NOMO-1 (cell line): ENCODE measurements around the gene DKKL1.

ENCODE experiments used
- DNase-seq, 2 experiments: peaks; one replicate each; lab custom pipeline; 2025; ENCODE audit not compliant: unreplicated experiment in 2 of 2; lab: John Stamatoyannopoulos, UW

Gene DKKL1

GRCh38 chr19:49391581-49392399, 28.1 kb downstream of the DKKL1 start:
- DNase-seq: peak; percentile 37 to 61

GRCh38 chr19:49393881-49394280, 30.2 kb downstream of the DKKL1 start:
- no peak for DNase-seq

GRCh38 chr19:49395581-49396407, 32.1 kb downstream of the DKKL1 start:
- DNase-seq: peak in 1 of 2 experiments; percentile 5

- no peak for DNase-seq
Measured at GRCh38 chr19:49396738-49397505, 33.2 kb downstream of the DKKL1 start.

GRCh38 chr19:49398001-49398615, 34.4 kb downstream of the DKKL1 start:
- DNase-seq: no peak

GRCh38 chr19:49398931-49399330, 35.3 kb downstream of the DKKL1 start:
- DNase-seq: no peak

- no peak for DNase-seq
Measured at GRCh38 chr19:49400029-49400428, 36.4 kb downstream of the DKKL1 start.

GRCh38 chr19:49403404-49404187, 39.9 kb downstream of the DKKL1 start:
- DNase-seq: no peak

- no peak for DNase-seq
Measured at GRCh38 chr19:49407079-49407478, 43.4 kb downstream of the DKKL1 start.

- DNase-seq: no peak
Measured at GRCh38 chr19:49407482-49408015, 43.9 kb downstream of the DKKL1 start.

GRCh38 chr19:49408816-49409440, 45.3 kb downstream of the DKKL1 start:
- DNase-seq: no peak

GRCh38 chr19:49409441-49410029, 45.9 kb downstream of the DKKL1 start:
- peak; percentile 55 to 77 for DNase-seq

- DNase-seq: no peak
Measured at GRCh38 chr19:49411681-49412326, 48.1 kb downstream of the DKKL1 start.

GRCh38 chr19:49413348-49413747, 49.7 kb downstream of the DKKL1 start:
- DNase-seq: no peak

GRCh38 chr19:49414256-49414655, 50.6 kb downstream of the DKKL1 start:
- DNase-seq: no peak

- no peak for DNase-seq
Measured at GRCh38 chr19:49415102-49415809, 51.6 kb downstream of the DKKL1 start.

- DNase-seq: no peak
Measured at GRCh38 chr19:49415810-49416200, 52.1 kb downstream of the DKKL1 start.

GRCh38 chr19:49417088-49417487, 53.4 kb downstream of the DKKL1 start:
- no peak for DNase-seq
